CD4-positive, alpha-beta T cell (primary cell): ENCODE results near the gene ERMAP. TPM values are rescaled to one million over a fixed set of nuclear protein-coding genes. Genes with fewer than 3 reads are reported as not detected.

ENCODE experiments used
- ATAC-seq: fragments of 200-7000 bp; cut with Tn5 transposase; one replicate; pipeline ENCODE4 v1.10.0; 2022; ENCODE audit warnings: mild to moderate bottlenecking; ENCODE audit not compliant: poor library complexity
- CTCF ChIA-PET: fragments of 350-600 bp; sonication (Branson Sonifier 250); formaldehyde crosslinking; loops from one replicate; lab custom pipeline; 2021; ENCODE audit warnings: antibody characterized with exemption, inconsistent platforms; lab: Charles Lee
- POLR2A ChIA-PET: fragments of 350-600 bp; sonication (Branson Sonifier 250); formaldehyde crosslinking; loops from one replicate; lab custom pipeline; 2021; ENCODE audit warnings: antibody characterized with exemption, inconsistent platforms; lab: Charles Lee
- DNase-seq, 14 experiments: peaks; one replicate each; pipeline ENCODE4 v3.0.0-alpha.2; 2013 to 2020; ENCODE audit warnings: mixed read lengths in 2 of 14
- H3K27ac ChIP-seq, 2 donors: one replicate each; pipeline versions ENCODE4 v1.5.1 to v1.7.0; 2013; ENCODE audit warnings: low read length in 2 of 2, low read depth in 1 of 2, mild to moderate bottlenecking in 1 of 2
- H3K27me3 ChIP-seq, 2 experiments: 1 replicate in 1 of 2; 2 replicates in 1 of 2; pipeline versions ENCODE4 v1.6.1 to v1.7.0; 2013; ENCODE audit warnings: low read length in 2 of 2, control low read depth in 1 of 2, mild to moderate bottlenecking in 1 of 2, moderate library complexity in 1 of 2; ENCODE audit not compliant: insufficient read depth in 2 of 2, control insufficient read depth in 1 of 2
- H3K36me3 ChIP-seq: one replicate; pipeline ENCODE4 v1.6.1; 2013; ENCODE audit warnings: low read length, control low read depth; ENCODE audit not compliant: insufficient read depth
- H3K4me1 ChIP-seq: one replicate; pipeline ENCODE4 v1.6.1; 2013; ENCODE audit warnings: low read length, control low read depth; ENCODE audit not compliant: insufficient read depth
- H3K4me3 ChIP-seq: one replicate; pipeline ENCODE4 v1.5.1; 2013; ENCODE audit warnings: mild to moderate bottlenecking, low read length, moderate library complexity
- H3K9me3 ChIP-seq, 2 experiments: 1 replicate in 1 of 2; 2 replicates in 1 of 2; pipeline versions ENCODE4 v1.6.1 to v1.7.0; 2013; ENCODE audit warnings: low read length in 2 of 2, mild to moderate bottlenecking in 2 of 2, control low read depth in 1 of 2, moderate library complexity in 1 of 2; ENCODE audit not compliant: control insufficient read depth in 1 of 2, insufficient read depth in 1 of 2
- H3K27ac Mint-ChIP-seq: one replicate; pipeline ENCODE4 v1.8.0; 2020; ENCODE audit warnings: mixed read lengths
- H3K27me3 Mint-ChIP-seq: one replicate; pipeline ENCODE4 v1.8.0; 2021; ENCODE audit warnings: mixed read lengths
- H3K36me3 Mint-ChIP-seq: one replicate; pipeline ENCODE4 v1.8.0; 2021; ENCODE audit warnings: low read depth, mixed read lengths
- H3K4me1 Mint-ChIP-seq: one replicate; pipeline ENCODE4 v1.8.0; 2021; ENCODE audit warnings: low read depth, mixed read lengths
- H3K4me3 Mint-ChIP-seq: one replicate; pipeline ENCODE4 v1.8.0; 2020; ENCODE audit warnings: mild to moderate bottlenecking, mixed read lengths
- H3K9me3 Mint-ChIP-seq: one replicate; pipeline ENCODE4 v1.8.0; 2020; ENCODE audit warnings: mixed read lengths
- CTCF ChIP-seq: fragments of 200-600 bp; IDR thresholded peaks from one replicate; pipeline ENCODE4 v1.8.0; 2022; ENCODE audit warnings: antibody characterized with exemption, mild to moderate bottlenecking
- intact Hi-C, 2 experiments: fragments of 100-400 bp; cut with DNase I in 1 of 2; cut with micrococcal nuclease in 1 of 2; formaldehyde crosslinking; loops; one replicate each; pipeline versions ENCODE4 v1.15.1 to v1.9.0; 2023 to 2025; cut with DNase I, micrococcal nuclease
- total RNA-seq, 174 experiments: library from RNA in 2 of 174; stranded (reverse) in 2 of 174; gene quantifications; one replicate each; pipeline ENCODE4 v1.2.3 and lab custom pipeline; 2021 to 2026

The ERMAP gene
- total RNA-seq, 2 experiments from 2014 or later = 4.4 to 5.0 TPM

GRCh38 chr1:42844592-42845140 lies 27.7 kb downstream of the ERMAP start:
- CTCF ChIA-PET = interaction anchor here (0.9 kb wide), 1 partner anchor 79 kb away, joined by 3 read pairs; no protein-coding TSS in a partner anchor
- ATAC-seq = no peak

GRCh38 chr1:42845193-42845592 lies 28.3 kb downstream of the ERMAP start:
- intact Hi-C loops = loop anchor here in 1 of 2 experiments (5.0 to 10.0 kb wide), 4 partner anchors 78 to 510 kb away; partner anchors contain the start of genes C1orf50, CCDC30, CDC20 and CFAP57
- Histone ChIP-seq H3K27me3 (no peaks in the 10 kb centered on the region), H3K9me3 (no peaks in the 10 kb centered on the region), H3K36me3 (peaks cover 5% of the 10 kb centered on the region), H3K27ac (no peak overlapping the region), H3K4me3 (no peak overlapping the region), H3K4me1 (peaks cover 19% of the 10 kb centered on the region)
- Mint-ChIP-seq H3K27ac (no peak overlapping the region), H3K4me3 (no peak overlapping the region), H3K4me1 (peaks cover 38% of the 10 kb centered on the region), H3K9me3 (peaks cover 2% of the 10 kb centered on the region), H3K27me3 (no peaks in the 10 kb centered on the region), H3K36me3 (peaks cover 31% of the 10 kb centered on the region)
- DNase-seq = no peak
- POLR2A ChIA-PET = interaction anchor here (1.3 to 2.4 kb wide), 3 partner anchors 28 to 163 kb away, joined by 3 to 53 read pairs (median 20); partner anchors contain the start of genes C1orf50, ERMAP, P3H1 and SVBP
- TF ChIP-seq CTCF = no peak
- no peak for ATAC-seq
- CTCF ChIA-PET = interaction anchor here (0.9 to 2.6 kb wide), 3 partner anchors 29 to 78 kb away, joined by 3 to 20 read pairs (median 6); partner anchors contain the start of genes ERMAP and SVBP

More at GRCh38 chr1:42844592-42845140, 27.7 kb downstream of the ERMAP start:
- H3K27me3 ChIP-seq = no peaks in the 10 kb centered on the region
- H3K4me3 ChIP-seq = no peak overlapping the region
- Mint-ChIP-seq H3K4me1 (peaks cover 33% of the 10 kb centered on the region), H3K27ac (no peak overlapping the region), H3K4me3 (no peak overlapping the region), H3K27me3 (no peaks in the 10 kb centered on the region), H3K36me3 (peaks cover 26% of the 10 kb centered on the region), H3K9me3 (no peaks in the 10 kb centered on the region)
- peaks cover 5% of the 10 kb centered on the region for H3K36me3 ChIP-seq
- POLR2A ChIA-PET = interaction anchor here (1.3 to 2.4 kb wide), 2 partner anchors 28 to 162 kb away, joined by 3 to 20 read pairs; partner anchors contain the start of genes ERMAP, SVBP and YBX1
- no peak for DNase-seq
- intact Hi-C loops = loop anchor here in 1 of 2 experiments (5.0 to 10.0 kb wide), 4 partner anchors 77 to 510 kb away; partner anchors contain the start of genes C1orf50, CCDC30, CDC20 and CFAP57
- TF ChIP-seq CTCF = no peak
- H3K4me1 ChIP-seq = peaks cover 19% of the 10 kb centered on the region
- no peak overlapping the region for H3K27ac ChIP-seq
- H3K9me3 ChIP-seq = no peaks in the 10 kb centered on the region

GRCh38 chr1:42845866-42846256 lies 28.9 kb downstream of the ERMAP start:
- Histone ChIP-seq H3K4me3 (peak overlapping the region; percentile 96), H3K36me3 (peaks cover 9% of the 10 kb centered on the region), H3K27ac (no peak overlapping the region), H3K9me3 (no peaks in the 10 kb centered on the region), H3K4me1 (peaks cover 19% of the 10 kb centered on the region), H3K27me3 (no peaks in the 10 kb centered on the region)
- Mint-ChIP-seq H3K4me3 (peak overlapping the region; percentile 94), H3K4me1 (peaks cover 38% of the 10 kb centered on the region), H3K36me3 (peaks cover 38% of the 10 kb centered on the region), H3K27me3 (no peaks in the 10 kb centered on the region), H3K9me3 (peaks cover 2% of the 10 kb centered on the region), H3K27ac (peak overlapping the region; percentile 67)
- intact Hi-C loops = loop anchor here (1.0 to 10.0 kb wide), 8 partner anchors 29 to 509 kb away; partner anchors contain the start of genes C1orf50 (in 2 of the 2), ERMAP (in 2 of the 2), P3H1 (in 2 of the 2) and SVBP (in 2 of the 2)
- TF ChIP-seq CTCF = no peak
- ChIA-PET CTCF (interaction anchor here (1.0 to 2.6 kb wide), 8 partner anchors 18 to 86 kb away, joined by 4 to 20 read pairs (median 6); partner anchors contain the start of genes C1orf50, ERMAP, P3H1 and SVBP), POLR2A (interaction anchor here (0.7 to 2.4 kb wide), 9 partner anchors 8 to 1786 kb away, joined by 3 to 53 read pairs (median 3); partner anchors contain the start of genes C1orf50, ERMAP, P3H1 and PPIH)
- no peak for ATAC-seq
- no peak for DNase-seq
